ENCODE measurements around the gene EARS2.
"Not testable (repeated sequence)": the region's sequence is repeated elsewhere in the genome, so short reads cannot be mapped to it uniquely, and the experiment has no call there.

The EARS2 gene

GRCh38 chr16:23523876-23524385 lies 33.2 kb downstream of the EARS2 start:
- DNase-seq: no peak

- no peak for DNase-seq
Observed at GRCh38 chr16:23523321-23523720, 33.8 kb downstream of the EARS2 start.

- no peak for DNase-seq
Observed at GRCh38 chr16:23521965-23522364, 35.2 kb downstream of the EARS2 start.

GRCh38 chr16:23521037-23521743 lies 36.0 kb downstream of the EARS2 start:
- no peak for DNase-seq

GRCh38 chr16:23520500-23520899 lies 36.6 kb downstream of the EARS2 start:
- no peak for DNase-seq

GRCh38 chr16:23519282-23519681 lies 37.9 kb downstream of the EARS2 start:
- no peak for DNase-seq

- DNase-seq: no peak
Observed at GRCh38 chr16:23518435-23518891, 38.7 kb downstream of the EARS2 start.

GRCh38 chr16:23516366-23517137 lies 40.6 kb downstream of the EARS2 start:
- no peak for DNase-seq

- no peak for DNase-seq
Observed at GRCh38 chr16:23515881-23516280, 41.3 kb downstream of the EARS2 start.

- no peak for DNase-seq
Observed at GRCh38 chr16:23514381-23515152, 42.6 kb downstream of the EARS2 start.

GRCh38 chr16:23512168-23512695 lies 44.9 kb downstream of the EARS2 start:
- DNase-seq: peak; percentile 51

GRCh38 chr16:23511731-23512130 lies 45.4 kb downstream of the EARS2 start:
- DNase-seq: no peak

- DNase-seq: not testable (repeated sequence)
Observed at GRCh38 chr16:23510915-23511270, 46.3 kb downstream of the EARS2 start.

GRCh38 chr16:23510164-23510914 lies 46.8 kb downstream of the EARS2 start, which contains the start of gene GGA2:
GGA2 (minus strand) TSS chr16:23510494; CDS start chr16:23510411, 83 bp downstream.
- peak; percentile 79 for DNase-seq

- DNase-seq: peak; percentile 61
Observed at GRCh38 chr16:23509782-23510163, 47.4 kb downstream of the EARS2 start.

GRCh38 chr16:23509441-23509754 lies 47.8 kb downstream of the EARS2 start:
- no peak for DNase-seq

GRCh38 chr16:23508589-23509440 lies 48.3 kb downstream of the EARS2 start:
- peak; percentile 67 for DNase-seq

GRCh38 chr16:23506606-23506994 lies 50.5 kb downstream of the EARS2 start:
- DNase-seq: no peak

- DNase-seq: peak; percentile 21
Observed at GRCh38 chr16:23505671-23506605, 51.2 kb downstream of the EARS2 start.

- DNase-seq: no peak
Observed at GRCh38 chr16:23505180-23505665, 51.9 kb downstream of the EARS2 start.

All from hematopoietic multipotent progenitor cell treated with erythropoietin and hydrocortisone succinate and interleukin-3 and kit ligand, for 8 days (in vitro differentiated cells).